Ovary (tissue), 3 donors: ENCODE results near the gene TFF3.

Source experiments
- POLR2A ChIP-seq: fragments of 450-650 bp; IDR thresholded peaks from one replicate; pipeline ENCODE4 v1.6.1; 2017; ENCODE audit warnings: antibody characterized with exemption, mild to moderate bottlenecking, moderate library complexity
- TF ChIP-seq, protein P1 (sequence below), 3 donors: fragments of 450-650 bp in 2 of 3; fragments of 200-600 bp in 1 of 3; IDR thresholded peaks; one replicate each; pipeline versions ENCODE4 v1.5.1 to v1.8.0; 2016 to 2022; ENCODE audit warnings: antibody characterized with exemption in 3 of 3, mild to moderate bottlenecking in 1 of 3
- donor health status: DM: no; HTN: no; CAD: no.

DNA sequence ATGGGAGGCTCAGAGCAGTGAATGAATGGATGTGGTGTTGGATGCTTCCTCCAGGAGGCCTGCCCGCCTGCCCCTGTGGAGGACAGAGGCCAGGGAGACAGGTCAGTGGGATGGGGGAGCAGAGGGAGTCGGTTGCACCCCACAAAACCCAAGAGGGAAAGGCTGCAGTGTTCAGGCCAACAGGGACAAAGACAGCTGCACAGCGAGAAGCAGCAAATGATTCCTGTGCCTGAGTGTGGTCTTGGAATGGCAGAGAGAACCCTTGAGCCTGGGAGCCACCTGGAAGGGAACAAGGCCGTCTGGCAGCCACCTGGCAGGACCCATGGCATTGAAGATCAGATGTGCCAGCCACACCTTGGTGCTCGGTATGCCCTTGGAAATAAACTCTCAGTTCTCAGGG is 8.1 kb downstream of the TFF3 start:
- TF ChIP-seq, protein P1, sequence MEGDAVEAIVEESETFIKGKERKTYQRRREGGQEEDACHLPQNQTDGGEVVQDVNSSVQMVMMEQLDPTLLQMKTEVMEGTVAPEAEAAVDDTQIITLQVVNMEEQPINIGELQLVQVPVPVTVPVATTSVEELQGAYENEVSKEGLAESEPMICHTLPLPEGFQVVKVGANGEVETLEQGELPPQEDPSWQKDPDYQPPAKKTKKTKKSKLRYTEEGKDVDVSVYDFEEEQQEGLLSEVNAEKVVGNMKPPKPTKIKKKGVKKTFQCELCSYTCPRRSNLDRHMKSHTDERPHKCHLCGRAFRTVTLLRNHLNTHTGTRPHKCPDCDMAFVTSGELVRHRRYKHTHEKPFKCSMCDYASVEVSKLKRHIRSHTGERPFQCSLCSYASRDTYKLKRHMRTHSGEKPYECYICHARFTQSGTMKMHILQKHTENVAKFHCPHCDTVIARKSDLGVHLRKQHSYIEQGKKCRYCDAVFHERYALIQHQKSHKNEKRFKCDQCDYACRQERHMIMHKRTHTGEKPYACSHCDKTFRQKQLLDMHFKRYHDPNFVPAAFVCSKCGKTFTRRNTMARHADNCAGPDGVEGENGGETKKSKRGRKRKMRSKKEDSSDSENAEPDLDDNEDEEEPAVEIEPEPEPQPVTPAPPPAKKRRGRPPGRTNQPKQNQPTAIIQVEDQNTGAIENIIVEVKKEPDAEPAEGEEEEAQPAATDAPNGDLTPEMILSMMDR (IDR thresholded peaks at IDR 0.05) = no peak
- no peak for TF ChIP-seq POLR2A
